Measurements from ENCODE around the gene ZDHHC23.

ZDHHC23 gene

DNA sequence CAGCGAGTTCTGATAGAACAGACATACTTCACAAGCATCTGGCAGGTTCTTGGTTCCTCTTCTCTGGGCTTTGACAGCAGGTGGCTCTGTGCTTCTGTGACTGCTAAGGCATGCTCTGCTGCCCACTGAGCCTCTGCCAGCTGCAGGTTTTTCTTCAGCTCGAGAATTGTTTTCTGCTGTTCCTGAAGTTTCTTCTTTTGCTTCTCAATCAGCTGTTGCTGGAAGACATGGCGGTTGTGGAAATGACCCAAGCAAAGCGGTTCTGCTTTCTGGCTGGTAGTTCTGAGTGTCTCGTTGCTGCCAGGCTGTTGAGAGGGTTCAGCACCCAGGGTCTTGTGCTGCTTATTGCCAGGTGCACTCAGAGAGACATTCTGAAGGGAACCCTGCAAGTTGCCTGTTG lies 57.7 kb downstream of the ZDHHC23 start:
- TF ChIP-seq, protein P1, sequence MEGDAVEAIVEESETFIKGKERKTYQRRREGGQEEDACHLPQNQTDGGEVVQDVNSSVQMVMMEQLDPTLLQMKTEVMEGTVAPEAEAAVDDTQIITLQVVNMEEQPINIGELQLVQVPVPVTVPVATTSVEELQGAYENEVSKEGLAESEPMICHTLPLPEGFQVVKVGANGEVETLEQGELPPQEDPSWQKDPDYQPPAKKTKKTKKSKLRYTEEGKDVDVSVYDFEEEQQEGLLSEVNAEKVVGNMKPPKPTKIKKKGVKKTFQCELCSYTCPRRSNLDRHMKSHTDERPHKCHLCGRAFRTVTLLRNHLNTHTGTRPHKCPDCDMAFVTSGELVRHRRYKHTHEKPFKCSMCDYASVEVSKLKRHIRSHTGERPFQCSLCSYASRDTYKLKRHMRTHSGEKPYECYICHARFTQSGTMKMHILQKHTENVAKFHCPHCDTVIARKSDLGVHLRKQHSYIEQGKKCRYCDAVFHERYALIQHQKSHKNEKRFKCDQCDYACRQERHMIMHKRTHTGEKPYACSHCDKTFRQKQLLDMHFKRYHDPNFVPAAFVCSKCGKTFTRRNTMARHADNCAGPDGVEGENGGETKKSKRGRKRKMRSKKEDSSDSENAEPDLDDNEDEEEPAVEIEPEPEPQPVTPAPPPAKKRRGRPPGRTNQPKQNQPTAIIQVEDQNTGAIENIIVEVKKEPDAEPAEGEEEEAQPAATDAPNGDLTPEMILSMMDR (IDR thresholded peaks at IDR 0.05), result no peak
- TF ChIP-seq ZFX (IDR thresholded peaks at IDR 0.05; ENCODE audit: borderline replicate concordance), result no peak
- no peak overlapping the region for H3K27ac ChIP-seq

DNA sequence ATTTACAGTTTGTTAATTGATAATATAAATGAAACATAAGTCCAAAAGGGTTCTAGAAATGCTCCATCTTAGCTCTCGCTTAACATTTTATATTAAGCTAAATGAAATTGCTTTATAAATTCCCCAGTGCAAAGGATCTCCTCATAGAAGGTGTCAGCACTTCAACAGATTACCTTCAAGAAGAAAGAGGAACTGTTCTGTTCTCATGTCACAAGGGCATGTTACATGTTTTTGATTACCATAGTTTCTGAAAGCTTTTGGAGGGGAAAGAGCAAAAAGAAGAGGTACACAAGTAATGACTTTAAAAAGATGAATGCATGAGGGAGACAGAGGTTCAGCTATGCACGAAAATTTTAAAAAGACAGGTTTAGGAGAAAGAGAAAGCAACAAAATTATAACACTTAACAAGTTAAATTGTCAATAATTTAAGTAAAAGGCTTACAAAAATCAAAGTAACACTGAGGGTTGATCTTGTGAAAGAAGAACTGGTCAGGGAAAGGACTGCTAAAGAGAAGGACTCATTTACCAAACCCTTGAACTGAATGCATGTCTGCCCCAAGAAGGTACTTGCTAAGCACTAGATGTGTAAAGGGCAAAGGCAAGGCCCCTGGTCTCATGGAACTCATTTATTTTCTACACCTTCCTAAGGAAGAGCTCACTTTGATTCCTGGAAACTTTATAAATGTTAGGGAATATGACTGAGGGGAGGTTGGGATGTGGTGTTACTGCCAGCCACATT lies 63.4 kb downstream of the ZDHHC23 start:
- H3K27ac ChIP-seq, result no peak overlapping the region
- TF ChIP-seq ZFX (IDR thresholded peaks at IDR 0.05; ENCODE audit: borderline replicate concordance), result no peak
- TF ChIP-seq, protein P1 (IDR thresholded peaks at IDR 0.05), result no peak

All from 22Rv1 (cell line).